Panc1 (cell line): Measurements from ENCODE around the gene POLR1E. TPM values are rescaled to one million over a fixed set of nuclear protein-coding genes. Genes with fewer than 3 reads are reported as not detected.

Experiments used
- ATAC-seq: fragments of 200-7000 bp; cut with Tn5 transposase; 2 replicates; pipeline ENCODE4 v1.9.1; 2020; ENCODE audit warnings: mild to moderate bottlenecking, moderate library complexity
- BruUV-seq: library from RNA; stranded (reverse); fragments of 400-500 nt; replicated peaks from 2 replicates; lab custom pipeline; 2021; lab: Mats Ljungman, UMichigan
- CTCF ChIA-PET: fragments of 300-600 bp; sonication (Branson Sonifier 250); formaldehyde crosslinking; loops from one replicate; lab custom pipeline; 2022; ENCODE audit warnings: antibody characterized with exemption; lab: Charles Lee
- POLR2A ChIA-PET: fragments of 300-600 bp; sonication (Branson Sonifier 250); formaldehyde crosslinking; loops from one replicate; lab custom pipeline; 2022; ENCODE audit warnings: antibody characterized with exemption; lab: Charles Lee
- DNase-seq: peaks from one replicate; pipeline ENCODE4 v3.0.0-alpha.2; 2010; ENCODE audit warnings: low read depth, low spot score
- H3K27ac ChIP-seq: 2 replicates; pipeline ENCODE4 v1.5.1; 2011; ENCODE audit warnings: mild to moderate bottlenecking, low read length, inconsistent platforms
- H3K27me3 ChIP-seq: fragments of 200-500 bp; sonication (Bioruptor generic); 2 replicates; pipeline ENCODE4 v1.6.0; 2014; ENCODE audit warnings: low read length, inconsistent platforms; ENCODE audit not compliant: control insufficient read depth, insufficient read depth
- H3K36me3 ChIP-seq: fragments of 200-500 bp; sonication (Bioruptor generic); 2 replicates; pipeline ENCODE4 v1.5.1; 2014; ENCODE audit warnings: inconsistent platforms, mild to moderate bottlenecking, low read length, moderate library complexity; ENCODE audit not compliant: control insufficient read depth, insufficient read depth
- H3K4me1 ChIP-seq: 2 replicates; pipeline ENCODE4 v1.5.1; 2011; ENCODE audit warnings: inconsistent platforms, mild to moderate bottlenecking, low read length, moderate library complexity; ENCODE audit not compliant: control insufficient read depth, insufficient read depth
- H3K4me3 ChIP-seq, 2 experiments: 2 replicates each; pipeline ENCODE4 v1.5.1; 2011 to 2012; ENCODE audit warnings: low read depth in 2 of 2, low read length in 2 of 2, mild to moderate bottlenecking in 2 of 2, inconsistent platforms in 1 of 2, moderate library complexity in 1 of 2
- H3K9me3 ChIP-seq: fragments of 200-500 bp; sonication (Bioruptor generic); 2 replicates; pipeline ENCODE4 v1.5.1; 2014; ENCODE audit warnings: low read depth, mild to moderate bottlenecking, inconsistent platforms, low read length, moderate library complexity; ENCODE audit not compliant: control insufficient read depth, insufficient read depth
- POLR2AphosphoS5 ChIP-seq: IDR thresholded peaks from 2 replicates; pipeline ENCODE4 v1.6.1; 2012; ENCODE audit warnings: mild to moderate bottlenecking, low read depth, low read length, moderate library complexity
- SIN3A ChIP-seq: IDR thresholded peaks from 2 replicates; pipeline ENCODE4 v1.6.1; 2012; ENCODE audit warnings: low read depth, mild to moderate bottlenecking, low read length, moderate library complexity, borderline replicate concordance; ENCODE audit not compliant: insufficient read depth
- TCF7L2 ChIP-seq: IDR thresholded peaks from 2 replicates; pipeline ENCODE4 v1.6.1; 2011; ENCODE audit warnings: mild to moderate bottlenecking, low read depth, low read length, inconsistent platforms
- in situ Hi-C: cut with HindIII; loops from 2 replicates; pipeline ENCODE4 v1.10.0; 2016; ENCODE audit warnings: low sequenced_read_pairs, low pct_unique_long_range_greater_than_20kb
- intact Hi-C: fragments of 100-400 bp; cut with micrococcal nuclease; formaldehyde crosslinking; loops from one replicate; pipeline ENCODE4 v1.10.0; 2022; ENCODE audit not compliant: unreplicated experiment
- total RNA-seq: library from RNA; stranded (reverse); gene quantifications from one replicate; pipeline ENCODE4 v1.2.1, GENCODE V29; 2021; ENCODE audit not compliant: unreplicated experiment
- TF ChIP-seq, protein P1 (sequence below), 2 experiments: IDR thresholded peaks; 2 replicates each; pipeline ENCODE4 v1.6.1; 2011 to 2012; ENCODE audit warnings: low read depth in 2 of 2, control low read depth in 1 of 2, low read length in 1 of 2, mild to moderate bottlenecking in 1 of 2, moderate library complexity in 1 of 2; ENCODE audit not compliant: insufficient read depth in 1 of 2
- TF ChIP-seq, protein P2 (sequence below): fragments of 450-650 bp; IDR thresholded peaks from 2 replicates; pipeline ENCODE4 v1.5.1; 2017; ENCODE audit warnings: mild to moderate bottlenecking

The POLR1E gene
- total RNA-seq, 1 experiment from 2014 or later, result 93.8 TPM

DNA sequence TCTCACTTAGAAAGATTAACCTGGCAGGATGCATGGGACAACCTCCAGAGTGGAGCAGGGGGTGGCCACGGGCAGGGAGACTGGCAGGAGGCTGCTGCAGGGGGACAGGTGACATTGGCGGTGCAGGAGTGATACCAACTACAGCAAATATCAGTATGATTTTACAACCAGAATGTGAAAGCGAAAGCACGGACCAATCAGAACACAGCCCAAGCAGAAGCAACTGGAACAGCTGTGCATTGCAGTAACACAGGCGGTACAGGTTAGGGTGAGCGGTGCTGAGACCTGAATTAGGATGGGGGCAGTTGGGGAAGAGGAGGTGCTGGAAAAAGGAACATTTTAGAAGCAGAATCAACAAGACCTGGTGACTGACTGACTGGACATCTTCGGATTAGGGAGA is 29.3 kb downstream of the POLR1E start:
- no peaks in the 10 kb centered on the region for H3K4me1 ChIP-seq
- BruUV-seq, result no TSS peak
- ATAC-seq, result no peak
- TF ChIP-seq SIN3A, result no peak
- in situ Hi-C loops (no loop called here), intact Hi-C loops (no loop called here)
- no peak overlapping the region for H3K4me3 ChIP-seq
- no peaks in the 10 kb centered on the region for H3K27me3 ChIP-seq
- ChIA-PET POLR2A (interaction anchor here (0.5 kb wide), 1 partner anchor 54 kb away, joined by 4 read pairs; no protein-coding TSS in a partner anchor), CTCF (no interaction called here)
- no peak overlapping the region for H3K27ac ChIP-seq
- DNase-seq, result no peak
- no peaks in the 10 kb centered on the region for H3K9me3 ChIP-seq
- H3K36me3 ChIP-seq, result no peaks in the 10 kb centered on the region

DNA sequence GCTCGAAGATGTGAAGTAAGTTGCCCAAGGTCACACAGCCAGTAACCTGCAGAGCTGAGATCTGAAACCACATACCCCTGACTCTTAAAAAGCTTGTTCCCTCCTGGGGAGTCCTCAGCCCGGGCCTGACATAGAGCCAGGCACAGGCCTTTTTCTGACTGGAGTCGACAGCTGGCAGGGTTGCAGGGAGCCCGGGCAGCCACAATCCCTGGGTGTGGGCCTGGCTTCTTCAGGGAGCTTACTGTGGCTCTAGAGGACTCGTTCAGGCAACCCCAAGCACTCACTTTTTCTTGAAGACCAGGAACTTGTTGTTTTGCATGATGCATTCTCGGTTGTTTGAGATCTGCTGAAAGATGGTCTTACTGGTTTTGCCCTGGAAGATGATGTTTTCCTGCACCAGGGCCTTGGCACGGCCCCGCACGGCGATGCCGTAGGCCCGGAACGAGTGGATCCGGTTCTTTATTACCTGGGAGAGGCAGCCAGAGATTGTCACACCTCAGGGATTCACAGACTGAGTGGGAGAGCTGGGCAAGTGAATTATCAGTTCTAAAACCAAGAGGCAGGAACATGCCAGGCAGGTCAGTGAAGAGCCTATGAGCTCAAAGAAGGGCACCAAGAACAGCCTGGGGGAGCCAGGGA is 30.0 kb downstream of the POLR1E start:
- ATAC-seq (no peak), DNase-seq (no peak)
- Histone ChIP-seq H3K4me1 (no peaks in the 10 kb centered on the region), H3K27me3 (no peaks in the 10 kb centered on the region), H3K36me3 (no peaks in the 10 kb centered on the region), H3K27ac (no peak overlapping the region), H3K9me3 (no peaks in the 10 kb centered on the region), H3K4me3 (no peak overlapping the region)
- no TSS peak for BruUV-seq
- ChIA-PET CTCF (no interaction called here), POLR2A (interaction anchor here (0.5 kb wide), 1 partner anchor 54 kb away, joined by 4 read pairs; no protein-coding TSS in a partner anchor)
- in situ Hi-C loops (no loop called here), intact Hi-C loops (no loop called here)
- TF ChIP-seq TCF7L2, result no peak

DNA sequence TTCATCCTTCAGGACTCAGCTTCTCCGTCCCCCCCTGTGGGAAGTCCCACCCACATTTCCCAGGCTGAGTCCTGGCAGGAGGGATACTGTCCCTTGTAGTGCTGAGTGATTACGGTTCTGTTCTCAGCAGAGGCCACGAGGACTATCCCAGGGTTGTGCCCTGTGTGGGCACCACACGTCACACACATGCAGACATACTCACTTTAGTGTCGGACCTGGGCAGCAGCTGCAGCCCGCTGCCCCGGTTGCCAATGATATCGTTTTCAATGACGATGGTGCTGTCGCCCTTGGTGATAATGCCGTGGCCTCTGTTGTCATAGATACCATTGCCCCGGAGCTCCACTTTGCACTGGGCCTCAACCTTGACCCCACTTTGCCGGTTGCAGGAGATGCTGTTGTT is 32.2 kb downstream of the POLR1E start:
- ChIA-PET CTCF (no interaction called here), POLR2A (no interaction called here)
- BruUV-seq, result no TSS peak
- Histone ChIP-seq H3K27ac (no peak overlapping the region), H3K27me3 (no peaks in the 10 kb centered on the region), H3K4me1 (no peaks in the 10 kb centered on the region), H3K4me3 (no peak overlapping the region), H3K36me3 (no peaks in the 10 kb centered on the region; the same call in 1 of the 2 replicates), H3K9me3 (no peaks in the 10 kb centered on the region)
- DNase-seq, result no peak
- in situ Hi-C loops (no loop called here), intact Hi-C loops (no loop called here)
- ATAC-seq, result no peak; the same call in 1 of the 2 replicates
- TF ChIP-seq SIN3A (no peak), TCF7L2 (no peak), POLR2AphosphoS5 (no peak)
- TF ChIP-seq, protein P1, sequence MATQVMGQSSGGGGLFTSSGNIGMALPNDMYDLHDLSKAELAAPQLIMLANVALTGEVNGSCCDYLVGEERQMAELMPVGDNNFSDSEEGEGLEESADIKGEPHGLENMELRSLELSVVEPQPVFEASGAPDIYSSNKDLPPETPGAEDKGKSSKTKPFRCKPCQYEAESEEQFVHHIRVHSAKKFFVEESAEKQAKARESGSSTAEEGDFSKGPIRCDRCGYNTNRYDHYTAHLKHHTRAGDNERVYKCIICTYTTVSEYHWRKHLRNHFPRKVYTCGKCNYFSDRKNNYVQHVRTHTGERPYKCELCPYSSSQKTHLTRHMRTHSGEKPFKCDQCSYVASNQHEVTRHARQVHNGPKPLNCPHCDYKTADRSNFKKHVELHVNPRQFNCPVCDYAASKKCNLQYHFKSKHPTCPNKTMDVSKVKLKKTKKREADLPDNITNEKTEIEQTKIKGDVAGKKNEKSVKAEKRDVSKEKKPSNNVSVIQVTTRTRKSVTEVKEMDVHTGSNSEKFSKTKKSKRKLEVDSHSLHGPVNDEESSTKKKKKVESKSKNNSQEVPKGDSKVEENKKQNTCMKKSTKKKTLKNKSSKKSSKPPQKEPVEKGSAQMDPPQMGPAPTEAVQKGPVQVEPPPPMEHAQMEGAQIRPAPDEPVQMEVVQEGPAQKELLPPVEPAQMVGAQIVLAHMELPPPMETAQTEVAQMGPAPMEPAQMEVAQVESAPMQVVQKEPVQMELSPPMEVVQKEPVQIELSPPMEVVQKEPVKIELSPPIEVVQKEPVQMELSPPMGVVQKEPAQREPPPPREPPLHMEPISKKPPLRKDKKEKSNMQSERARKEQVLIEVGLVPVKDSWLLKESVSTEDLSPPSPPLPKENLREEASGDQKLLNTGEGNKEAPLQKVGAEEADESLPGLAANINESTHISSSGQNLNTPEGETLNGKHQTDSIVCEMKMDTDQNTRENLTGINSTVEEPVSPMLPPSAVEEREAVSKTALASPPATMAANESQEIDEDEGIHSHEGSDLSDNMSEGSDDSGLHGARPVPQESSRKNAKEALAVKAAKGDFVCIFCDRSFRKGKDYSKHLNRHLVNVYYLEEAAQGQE (IDR thresholded peaks at IDR 0.05; ENCODE audit: insufficient read depth in 1 of 2, low read depth in 2 of 2, low read length in 1 of 2), result no peak
- TF ChIP-seq, protein P2, sequence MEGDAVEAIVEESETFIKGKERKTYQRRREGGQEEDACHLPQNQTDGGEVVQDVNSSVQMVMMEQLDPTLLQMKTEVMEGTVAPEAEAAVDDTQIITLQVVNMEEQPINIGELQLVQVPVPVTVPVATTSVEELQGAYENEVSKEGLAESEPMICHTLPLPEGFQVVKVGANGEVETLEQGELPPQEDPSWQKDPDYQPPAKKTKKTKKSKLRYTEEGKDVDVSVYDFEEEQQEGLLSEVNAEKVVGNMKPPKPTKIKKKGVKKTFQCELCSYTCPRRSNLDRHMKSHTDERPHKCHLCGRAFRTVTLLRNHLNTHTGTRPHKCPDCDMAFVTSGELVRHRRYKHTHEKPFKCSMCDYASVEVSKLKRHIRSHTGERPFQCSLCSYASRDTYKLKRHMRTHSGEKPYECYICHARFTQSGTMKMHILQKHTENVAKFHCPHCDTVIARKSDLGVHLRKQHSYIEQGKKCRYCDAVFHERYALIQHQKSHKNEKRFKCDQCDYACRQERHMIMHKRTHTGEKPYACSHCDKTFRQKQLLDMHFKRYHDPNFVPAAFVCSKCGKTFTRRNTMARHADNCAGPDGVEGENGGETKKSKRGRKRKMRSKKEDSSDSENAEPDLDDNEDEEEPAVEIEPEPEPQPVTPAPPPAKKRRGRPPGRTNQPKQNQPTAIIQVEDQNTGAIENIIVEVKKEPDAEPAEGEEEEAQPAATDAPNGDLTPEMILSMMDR, result no peak
